ENCODE measurements around the gene LIN28B. TPM values are rescaled to one million over a fixed set of nuclear protein-coding genes. Genes with fewer than 3 reads are reported as not detected.

The LIN28B gene
- total RNA-seq, 1 experiment from 2014 or later = 0.25 TPM

- BruUV-seq (replicated peaks) = no TSS peak
- TF ChIP-seq RAD21 (IDR thresholded peaks at IDR 0.05; ENCODE audit: low read depth) (no peak), ZFX (IDR thresholded peaks at IDR 0.05) (no peak), CTCF (IDR thresholded peaks at IDR 0.05 in 2 of 3, conservative IDR thresholded peaks at IDR 0.05 in 1 of 3; ENCODE audit: borderline replicate concordance in 1 of 3, insufficient read depth in 1 of 3, low read depth in 2 of 3, low read length in 2 of 3) (no peak), EZH2phosphoT487 (IDR thresholded peaks at IDR 0.05; ENCODE audit: borderline replicate concordance) (no peak), EGR1 (IDR thresholded peaks at IDR 0.05; ENCODE audit: low read depth) (no peak), POLR2AphosphoS5 (IDR thresholded peaks at IDR 0.05; ENCODE audit: low read depth, low read length) (no peak), POLR2A (IDR thresholded peaks at IDR 0.05; ENCODE audit: borderline replicate concordance, extremely low read depth, insufficient read depth, insufficient read length) (no peak), TCF7L2 (IDR thresholded peaks at IDR 0.05; ENCODE audit: borderline replicate concordance, extremely low read depth, insufficient read depth, insufficient read length) (no peak), ELF1 (IDR thresholded peaks at IDR 0.05; ENCODE audit: borderline replicate concordance, low read depth) (no peak)
- TF ChIP-seq, protein P1, sequence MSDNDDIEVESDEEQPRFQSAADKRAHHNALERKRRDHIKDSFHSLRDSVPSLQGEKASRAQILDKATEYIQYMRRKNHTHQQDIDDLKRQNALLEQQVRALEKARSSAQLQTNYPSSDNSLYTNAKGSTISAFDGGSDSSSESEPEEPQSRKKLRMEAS (IDR thresholded peaks at IDR 0.05) = no peak
- no peak overlapping the region for H3K4me3 ChIP-seq (replicated peaks in 1 of 2; ENCODE audit: low read depth in 1 of 2, low read length in 2 of 2)
- RAD21 ChIA-PET (ENCODE audit: low non-redundant PET in 1 of 2, low total read pairs in 2 of 2, uncharacterized antibody in 2 of 2, unreplicated experiment in 2 of 2) = no interaction called here
- H3K4me2 ChIP-seq (ENCODE audit: low read length) = no peak overlapping the region
- POLR2A ChIA-PET = no interaction called here
- H3K9me3 ChIP-seq (ENCODE audit: control insufficient read depth in 1 of 2, insufficient read depth in 1 of 2, low read depth in 1 of 2, low read length in 2 of 2) = no peaks in the 10 kb centered on the region
- no peak for DNase-seq (ENCODE audit: low read depth, low spot score)
- H3K79me2 ChIP-seq (ENCODE audit: insufficient read depth, low read length) = no peaks in the 10 kb centered on the region
- intact Hi-C loops (cut with micrococcal nuclease) = no loop called here
- H2AFZ ChIP-seq (ENCODE audit: low read depth, low read length, poor library complexity, severe bottlenecking) = peak overlapping the region; percentile 99
- CTCF ChIA-PET = interaction anchor here (0.9 kb wide), 1 partner anchor 445 kb away, joined by 4 read pairs; the partner anchor contains the start of gene PREP
- no peaks in the 10 kb centered on the region for H3K27me3 ChIP-seq (ENCODE audit: insufficient read depth, low read length)
- H3K9ac ChIP-seq (ENCODE audit: low read length) = no peak overlapping the region
- H3K9me2 ChIP-seq (ENCODE audit: insufficient read depth) = no peaks in the 10 kb centered on the region
- no peak for ATAC-seq
- H3K36me3 ChIP-seq (ENCODE audit: control insufficient read depth in 1 of 2, insufficient read depth in 2 of 2, low read length in 2 of 2) = no peaks in the 10 kb centered on the region
- peaks cover 6 to 14% of the 10 kb centered on the region in 2 experiments; a peak in 3 of 4 replicates for H3K4me1 ChIP-seq (ENCODE audit: control insufficient read depth in 1 of 2, insufficient read depth in 2 of 2, low read length in 2 of 2)
- H3K27ac ChIP-seq (ENCODE audit: low read depth, low read length) = no peak overlapping the region
- no peaks in the 10 kb centered on the region for H4K20me1 ChIP-seq (ENCODE audit: insufficient read depth)
Measured at GRCh38 chr6:104957301-104958177, 632 bp downstream of the LIN28B start.

All from HCT116 (cell line).